ENCODE measurements around the gene SDK1.

The SDK1 gene

GRCh38 chr7:3986927-3987326 is 685.9 kb downstream of the SDK1 start:
- Histone ChIP-seq H3K4me1 (ENCODE audit: control insufficient read depth in 1 of 2, insufficient read depth in 1 of 2, low read depth in 1 of 2, low read length in 1 of 2) (no peaks in the 10 kb centered on the region), H3K27ac (no peak overlapping the region), H3K36me3 (no peaks in the 10 kb centered on the region), H3K9me3 (no peaks in the 10 kb centered on the region), H3K27me3 (no peaks in the 10 kb centered on the region), H3K4me3 (ENCODE audit: low read depth in 1 of 2, low read length in 1 of 2) (no peak overlapping the region)
- TF ChIP-seq CTCF (IDR thresholded peaks at IDR 0.05), result no peak

- Histone ChIP-seq H3K4me1 (ENCODE audit: control insufficient read depth in 1 of 2, insufficient read depth in 1 of 2, low read depth in 1 of 2, low read length in 1 of 2) (no peaks in the 10 kb centered on the region), H3K36me3 (no peaks in the 10 kb centered on the region), H3K27me3 (no peaks in the 10 kb centered on the region), H3K4me3 (ENCODE audit: low read depth in 1 of 2, low read length in 1 of 2) (no peak overlapping the region), H3K9me3 (no peaks in the 10 kb centered on the region), H3K27ac (no peak overlapping the region)
- TF ChIP-seq CTCF (IDR thresholded peaks at IDR 0.05), result no peak
Measured at GRCh38 chr7:3987426-3987927, 686.4 kb downstream of the SDK1 start.

- no peaks in the 10 kb centered on the region for H3K9me3 ChIP-seq
- TF ChIP-seq CTCF (IDR thresholded peaks at IDR 0.05), result no peak
- H3K27me3 ChIP-seq, result no peaks in the 10 kb centered on the region
- H3K27ac ChIP-seq, result no peak overlapping the region
- H3K4me3 ChIP-seq (ENCODE audit: low read depth in 1 of 2, low read length in 1 of 2), result no peak overlapping the region
- H3K36me3 ChIP-seq, result no peaks in the 10 kb centered on the region
- H3K4me1 ChIP-seq (ENCODE audit: control insufficient read depth in 1 of 2, insufficient read depth in 1 of 2, low read depth in 1 of 2, low read length in 1 of 2), result no peaks in the 10 kb centered on the region
Measured at GRCh38 chr7:3989723-3990122, 688.7 kb downstream of the SDK1 start.

- TF ChIP-seq CTCF (IDR thresholded peaks at IDR 0.05), result no peak
- Histone ChIP-seq H3K4me1 (ENCODE audit: control insufficient read depth in 1 of 2, insufficient read depth in 1 of 2, low read depth in 1 of 2, low read length in 1 of 2) (no peaks in the 10 kb centered on the region), H3K27me3 (no peaks in the 10 kb centered on the region), H3K9me3 (no peaks in the 10 kb centered on the region), H3K27ac (no peak overlapping the region), H3K36me3 (no peaks in the 10 kb centered on the region), H3K4me3 (ENCODE audit: low read depth in 1 of 2, low read length in 1 of 2) (no peak overlapping the region)
Measured at GRCh38 chr7:3991731-3992231, 690.7 kb downstream of the SDK1 start.

GRCh38 chr7:3992841-3993240 is 691.8 kb downstream of the SDK1 start:
- Histone ChIP-seq H3K4me3 (ENCODE audit: low read depth in 1 of 2, low read length in 1 of 2) (no peak overlapping the region), H3K9me3 (no peaks in the 10 kb centered on the region), H3K27ac (no peak overlapping the region), H3K36me3 (no peaks in the 10 kb centered on the region), H3K27me3 (no peaks in the 10 kb centered on the region), H3K4me1 (ENCODE audit: control insufficient read depth in 1 of 2, insufficient read depth in 1 of 2, low read depth in 1 of 2, low read length in 1 of 2) (no peaks in the 10 kb centered on the region)
- no peak for TF ChIP-seq CTCF (IDR thresholded peaks at IDR 0.05)

GRCh38 chr7:3994764-3995163 is 693.7 kb downstream of the SDK1 start:
- Histone ChIP-seq H3K36me3 (no peaks in the 10 kb centered on the region), H3K27me3 (no peaks in the 10 kb centered on the region), H3K4me3 (ENCODE audit: low read depth in 1 of 2, low read length in 1 of 2) (no peak overlapping the region), H3K4me1 (ENCODE audit: control insufficient read depth in 1 of 2, insufficient read depth in 1 of 2, low read depth in 1 of 2, low read length in 1 of 2) (no peaks in the 10 kb centered on the region), H3K9me3 (no peaks in the 10 kb centered on the region), H3K27ac (no peak overlapping the region)
- no peak for TF ChIP-seq CTCF (IDR thresholded peaks at IDR 0.05)
